Right lobe of liver (tissue), 4 donors: ENCODE data around the gene EPOP.

ENCODE experiments used
- POLR2A ChIP-seq: fragments of 450-650 bp; IDR thresholded peaks from one replicate; pipeline ENCODE4 v1.6.1; 2017; ENCODE audit warnings: antibody characterized with exemption, mild to moderate bottlenecking
- TF ChIP-seq, protein P1 (sequence below), 4 donors: fragments of 200-600 bp in 3 of 4; fragments of 450-650 bp in 1 of 4; IDR thresholded peaks; one replicate each; pipeline versions ENCODE4 v1.5.1 to v1.8.0; 2016 to 2022; ENCODE audit warnings: antibody characterized with exemption in 4 of 4, mild to moderate bottlenecking in 2 of 4
- donor health status: DM: no; HTN: no; CAD: no.
- donor health status: DM: no; HTN: no; CAD: no.
- donor health status: DM: no; HTN: yes; CAD: no.

DNA sequence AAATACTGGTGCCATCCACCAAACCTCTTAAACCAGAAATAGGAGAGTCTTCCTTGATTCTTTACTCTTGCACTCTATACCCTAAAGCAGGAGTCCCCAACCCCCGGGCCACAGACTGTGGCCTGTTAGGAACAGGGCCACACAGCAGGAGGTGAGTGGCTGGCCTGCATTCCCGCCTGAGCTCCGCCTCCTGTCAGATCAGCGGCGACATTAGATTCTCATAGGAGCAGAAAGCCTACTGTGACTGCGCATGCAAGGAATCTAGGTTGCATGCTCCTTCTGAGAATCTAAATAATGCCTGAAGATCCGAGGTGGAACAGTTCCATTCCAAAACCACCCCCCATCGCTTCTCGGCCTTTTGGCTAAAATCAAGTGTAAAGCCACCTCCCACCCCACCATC lies 38.7 kb downstream of the EPOP start:
- TF ChIP-seq, protein P1, sequence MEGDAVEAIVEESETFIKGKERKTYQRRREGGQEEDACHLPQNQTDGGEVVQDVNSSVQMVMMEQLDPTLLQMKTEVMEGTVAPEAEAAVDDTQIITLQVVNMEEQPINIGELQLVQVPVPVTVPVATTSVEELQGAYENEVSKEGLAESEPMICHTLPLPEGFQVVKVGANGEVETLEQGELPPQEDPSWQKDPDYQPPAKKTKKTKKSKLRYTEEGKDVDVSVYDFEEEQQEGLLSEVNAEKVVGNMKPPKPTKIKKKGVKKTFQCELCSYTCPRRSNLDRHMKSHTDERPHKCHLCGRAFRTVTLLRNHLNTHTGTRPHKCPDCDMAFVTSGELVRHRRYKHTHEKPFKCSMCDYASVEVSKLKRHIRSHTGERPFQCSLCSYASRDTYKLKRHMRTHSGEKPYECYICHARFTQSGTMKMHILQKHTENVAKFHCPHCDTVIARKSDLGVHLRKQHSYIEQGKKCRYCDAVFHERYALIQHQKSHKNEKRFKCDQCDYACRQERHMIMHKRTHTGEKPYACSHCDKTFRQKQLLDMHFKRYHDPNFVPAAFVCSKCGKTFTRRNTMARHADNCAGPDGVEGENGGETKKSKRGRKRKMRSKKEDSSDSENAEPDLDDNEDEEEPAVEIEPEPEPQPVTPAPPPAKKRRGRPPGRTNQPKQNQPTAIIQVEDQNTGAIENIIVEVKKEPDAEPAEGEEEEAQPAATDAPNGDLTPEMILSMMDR (IDR thresholded peaks at IDR 0.05), result no peak
- no peak for TF ChIP-seq POLR2A
